HG03571 (cell line): ENCODE results near the gene GP1BA.

Experiments used
- ATAC-seq: cut with Tn5 transposase; IDR thresholded peaks from one replicate; pipeline ENCODE4 v1.9.1; 2021; ENCODE audit not compliant: unreplicated experiment

GP1BA gene

DNA sequence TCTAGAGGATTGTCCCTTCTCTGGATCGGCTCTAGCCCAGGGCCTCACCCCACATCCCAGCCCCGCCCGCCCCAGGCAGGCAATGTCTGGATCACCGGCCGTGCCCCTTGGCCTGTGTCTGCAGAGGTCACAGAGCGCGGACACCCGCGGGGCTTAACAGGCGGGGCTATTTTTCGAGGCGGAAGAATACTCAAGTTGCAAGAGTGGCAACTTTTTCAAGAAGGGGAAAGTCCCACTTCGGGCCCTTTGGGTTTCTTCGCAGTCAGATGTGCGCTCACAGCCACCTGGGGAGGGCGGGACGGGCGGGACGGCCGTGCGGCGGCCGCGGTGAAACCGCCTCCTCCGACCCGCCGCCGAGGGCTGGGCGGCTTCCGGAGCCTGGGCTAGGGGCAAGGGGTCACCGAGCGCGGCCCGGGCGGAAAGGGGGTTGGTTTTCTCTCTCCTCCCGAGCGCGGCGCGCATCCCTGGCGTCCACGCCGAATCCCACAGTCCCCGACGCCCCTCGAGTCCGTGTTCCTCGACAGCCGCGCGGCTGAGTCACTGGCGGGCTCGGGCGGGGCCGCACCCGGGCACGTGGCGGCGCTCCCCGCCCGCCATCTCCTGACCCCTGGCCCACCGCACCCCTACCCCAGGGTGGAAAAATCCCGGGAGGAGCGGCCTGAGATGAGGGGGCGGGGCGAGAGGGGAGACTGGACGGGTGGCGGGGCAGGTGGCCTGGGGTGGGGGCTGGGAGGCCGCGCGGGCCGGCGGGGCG, 17.4 kb downstream of the GP1BA start:
- no peak for ATAC-seq

DNA sequence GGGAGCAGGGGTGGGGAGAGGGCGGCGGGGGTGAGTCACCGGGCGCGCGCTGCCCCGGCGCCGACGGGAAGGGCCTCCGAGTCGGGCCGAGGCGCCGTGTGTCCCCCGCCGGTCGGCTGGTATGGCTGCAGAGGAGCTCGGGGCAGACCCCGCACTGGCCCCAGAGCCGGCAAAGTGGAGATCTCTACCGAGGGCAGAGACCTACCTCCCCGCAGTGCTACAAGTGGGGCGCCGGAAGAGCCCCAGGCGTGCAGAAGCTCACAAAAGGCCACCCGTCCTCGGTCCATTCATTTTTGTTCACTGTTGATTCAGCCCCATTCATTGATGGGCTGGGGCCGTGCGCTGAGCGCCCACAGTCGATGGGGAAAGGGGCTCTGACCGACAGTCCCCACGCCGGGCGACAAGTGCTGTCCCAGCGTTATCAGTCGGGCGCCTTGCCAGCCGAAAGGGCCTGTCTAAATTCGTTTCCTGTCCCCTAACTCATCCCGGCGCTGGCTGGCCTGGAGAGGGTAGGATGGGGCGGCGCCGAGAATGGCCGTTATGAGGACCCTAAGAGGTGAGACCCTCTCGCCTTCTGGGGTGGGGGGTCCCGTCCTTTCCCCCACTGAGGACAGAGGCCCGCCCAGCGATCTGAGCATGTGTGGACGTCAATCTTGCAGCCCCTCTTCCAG, 18.1 kb downstream of the GP1BA start:
- no peak for ATAC-seq

DNA sequence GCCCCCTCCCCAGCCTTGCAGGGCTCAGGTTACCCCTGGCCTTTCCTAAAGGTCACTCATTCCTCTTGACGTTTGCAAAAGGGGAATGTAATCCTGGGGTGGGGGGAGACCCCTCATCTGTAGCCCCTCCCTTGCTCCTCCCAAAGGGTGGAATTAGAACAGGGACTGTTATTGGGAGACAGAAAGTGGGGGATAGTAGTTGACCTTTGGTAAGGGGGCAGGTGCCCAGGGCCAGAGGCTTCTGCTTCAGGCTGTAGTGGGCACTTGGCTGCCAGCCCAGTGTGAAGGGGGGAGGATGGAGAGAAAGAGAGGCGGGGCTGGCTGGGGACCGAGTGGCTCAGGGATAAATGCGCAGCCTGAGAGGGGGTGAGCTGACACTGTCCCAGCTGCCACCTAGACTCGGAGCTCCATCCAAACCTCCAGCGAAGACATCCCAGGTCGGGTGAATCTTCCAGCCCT, 18.7 kb downstream of the GP1BA start, which contains the start of gene ENO3:
Gene ENO3, plus strand, starts transcription at position 374 of the 459 bp plus-strand sequence. CDS start 711 bp downstream, outside the sequence.
- no peak for ATAC-seq

DNA sequence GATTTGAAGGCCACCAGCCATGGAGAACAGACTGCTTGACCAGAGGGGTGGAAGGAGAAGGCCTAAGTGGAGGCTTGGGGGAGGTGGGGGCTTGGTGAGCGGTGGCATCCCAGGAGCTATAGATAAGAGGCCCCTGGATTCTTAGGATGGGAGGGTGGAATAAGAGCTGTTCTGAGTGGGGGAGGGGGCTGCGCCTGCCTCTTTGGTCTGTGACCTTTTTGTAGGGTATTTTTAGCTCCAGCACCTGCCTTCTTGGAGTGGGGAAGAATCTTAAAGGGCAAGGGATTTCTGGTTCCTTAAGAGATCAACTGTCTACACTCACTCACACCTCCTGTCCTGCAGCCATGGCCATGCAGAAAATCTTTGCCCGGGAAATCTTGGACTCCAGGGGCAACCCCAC, 19.4 kb downstream of the GP1BA start:
- ATAC-seq: no peak

DNA sequence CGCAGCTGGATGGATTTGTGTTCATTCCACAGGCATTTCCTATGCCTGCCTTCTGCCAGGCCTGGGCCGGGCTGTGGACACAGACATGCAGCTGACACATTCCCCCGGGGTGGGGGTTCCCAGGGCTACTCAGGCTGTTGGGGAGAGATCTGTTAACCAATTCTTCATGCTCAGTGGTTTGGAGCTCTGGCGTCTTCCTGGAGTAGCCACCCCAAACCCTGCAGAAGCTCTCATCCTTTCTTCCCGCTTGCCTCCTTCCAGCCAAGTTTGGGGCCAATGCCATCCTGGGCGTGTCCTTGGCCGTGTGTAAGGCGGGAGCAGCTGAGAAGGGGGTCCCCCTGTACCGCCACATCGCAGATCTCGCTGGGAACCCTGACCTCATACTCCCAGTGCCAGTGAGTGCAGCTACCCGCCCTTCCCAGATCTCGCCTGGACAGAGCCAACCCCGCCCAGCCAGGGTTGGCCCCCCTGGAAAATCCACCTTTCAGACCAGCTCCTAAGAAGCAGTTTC, 21.4 kb downstream of the GP1BA start:
- ATAC-seq: no peak

DNA sequence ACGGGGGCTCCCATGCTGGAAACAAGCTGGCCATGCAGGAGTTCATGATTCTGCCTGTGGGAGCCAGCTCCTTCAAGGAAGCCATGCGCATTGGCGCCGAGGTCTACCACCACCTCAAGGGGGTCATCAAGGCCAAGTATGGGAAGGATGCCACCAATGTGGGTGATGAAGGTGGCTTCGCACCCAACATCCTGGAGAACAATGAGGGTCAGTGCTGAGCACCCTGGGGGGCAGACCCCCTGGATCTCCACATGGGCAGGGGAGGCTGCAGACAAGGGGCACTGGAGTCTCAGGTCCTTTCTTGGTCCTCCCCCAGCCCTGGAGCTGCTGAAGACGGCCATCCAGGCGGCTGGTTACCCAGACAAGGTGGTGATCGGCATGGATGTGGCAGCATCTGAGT, 23.0 kb downstream of the GP1BA start:
- ATAC-seq: no peak

DNA sequence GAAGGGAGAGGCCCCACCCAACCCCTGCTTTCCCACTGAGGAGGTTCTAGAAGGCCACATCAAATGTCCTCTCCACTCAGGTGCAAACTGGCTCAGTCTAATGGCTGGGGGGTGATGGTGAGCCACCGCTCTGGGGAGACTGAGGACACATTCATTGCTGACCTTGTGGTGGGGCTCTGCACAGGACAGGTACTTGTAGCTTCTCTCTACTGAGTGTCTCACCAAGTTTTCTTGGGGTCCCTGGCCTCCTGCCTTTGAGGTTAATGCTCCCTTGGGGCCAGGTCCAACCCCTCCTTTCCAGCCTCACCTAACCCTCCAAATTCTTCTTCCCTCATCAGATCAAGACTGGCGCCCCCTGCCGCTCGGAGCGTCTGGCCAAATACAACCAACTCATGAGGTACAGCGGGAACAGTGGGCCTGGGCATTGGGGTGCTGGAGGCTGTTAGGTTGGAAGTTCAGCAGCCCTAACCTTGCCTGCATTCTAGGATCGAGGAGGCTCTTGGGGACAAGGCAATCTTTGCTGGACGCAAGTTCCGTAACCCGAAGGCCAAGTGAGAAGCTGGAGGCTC, 24.5 kb downstream of the GP1BA start:
- no peak for ATAC-seq

DNA sequence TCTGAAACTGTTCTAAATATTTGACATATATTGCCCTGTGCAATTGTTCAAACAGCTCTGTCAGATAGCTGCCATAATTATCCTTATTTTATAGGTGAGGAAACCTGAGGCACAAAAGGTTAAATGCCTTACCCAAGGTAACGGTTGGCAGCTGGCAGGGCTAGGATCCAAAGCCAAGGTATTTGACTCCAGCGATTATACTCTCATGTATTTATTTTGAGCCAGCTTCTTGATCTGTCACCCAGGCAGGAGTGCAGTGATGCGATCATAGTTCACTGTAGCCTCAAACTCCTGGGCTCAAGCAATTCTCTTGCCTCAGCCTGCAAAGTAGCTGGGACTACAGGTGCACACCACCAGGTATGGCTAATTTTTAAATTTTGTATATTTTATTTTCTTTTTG, 26.0 kb downstream of the GP1BA start:
- ATAC-seq: no peak

DNA sequence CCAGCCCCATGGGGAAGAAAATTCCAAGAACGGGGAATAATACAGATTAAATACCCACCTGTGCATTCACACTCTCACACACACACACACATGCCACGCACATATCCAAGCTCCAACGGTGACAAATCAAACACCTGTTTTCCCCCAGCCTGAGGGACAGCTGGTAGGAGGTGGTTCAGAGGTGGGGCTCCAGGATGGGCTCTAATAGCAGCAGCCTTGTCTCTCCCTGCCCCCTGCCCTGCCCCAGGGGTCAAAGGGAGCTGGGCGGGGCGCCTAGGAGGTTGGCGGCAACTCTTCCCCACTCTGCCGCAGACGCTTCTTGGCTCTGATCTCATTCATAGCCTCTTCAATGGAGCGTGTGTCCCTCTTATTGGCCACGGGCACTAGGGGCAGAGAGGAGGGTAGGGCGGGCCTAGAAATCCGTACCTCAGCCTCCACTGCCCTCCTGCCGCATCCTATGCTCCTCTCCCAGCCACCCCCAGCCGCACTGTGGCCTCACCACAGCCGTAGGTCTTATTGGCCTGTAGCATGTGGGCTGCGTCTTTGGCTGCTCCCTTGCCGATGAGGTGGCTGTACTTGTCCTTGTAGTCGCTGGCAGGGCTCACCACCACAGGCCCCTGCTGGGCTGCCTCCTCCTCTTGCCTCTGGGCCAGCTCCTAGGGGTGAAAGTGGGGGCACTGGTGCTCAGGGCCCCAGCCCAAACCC, 27.3 kb downstream of the GP1BA start:
- no peak for ATAC-seq

DNA sequence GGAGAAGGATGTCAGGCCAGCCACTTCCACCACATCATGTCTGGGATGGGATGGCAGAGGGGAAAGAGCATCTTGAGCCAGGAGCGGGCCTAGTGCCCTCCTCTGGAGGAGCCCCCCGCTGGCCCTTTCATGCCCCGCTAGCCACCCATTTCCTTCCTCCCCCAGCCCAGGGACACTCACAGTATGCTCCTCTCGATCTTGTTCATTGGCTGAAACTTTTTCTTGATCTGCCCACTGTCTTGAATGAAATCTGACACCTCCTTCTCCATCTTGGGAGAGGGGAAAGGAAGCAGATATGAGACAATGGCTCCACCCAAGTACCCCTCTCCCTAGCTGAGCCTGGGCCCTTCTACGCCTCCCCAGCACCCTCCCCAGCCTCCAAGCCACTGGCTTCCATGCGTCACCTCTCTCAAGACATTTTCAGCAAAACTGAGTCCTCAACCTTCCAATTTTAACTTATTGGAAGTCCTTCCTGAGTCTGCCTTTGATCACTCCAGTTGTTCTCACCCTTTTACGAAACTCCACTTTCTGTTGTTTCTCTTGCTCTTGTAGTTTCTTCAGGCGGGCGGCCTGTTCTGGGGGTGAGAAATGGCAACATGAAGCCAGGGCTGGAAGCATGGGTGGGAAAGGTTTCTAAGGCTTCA, 28.3 kb downstream of the GP1BA start:
- ATAC-seq: no peak

DNA sequence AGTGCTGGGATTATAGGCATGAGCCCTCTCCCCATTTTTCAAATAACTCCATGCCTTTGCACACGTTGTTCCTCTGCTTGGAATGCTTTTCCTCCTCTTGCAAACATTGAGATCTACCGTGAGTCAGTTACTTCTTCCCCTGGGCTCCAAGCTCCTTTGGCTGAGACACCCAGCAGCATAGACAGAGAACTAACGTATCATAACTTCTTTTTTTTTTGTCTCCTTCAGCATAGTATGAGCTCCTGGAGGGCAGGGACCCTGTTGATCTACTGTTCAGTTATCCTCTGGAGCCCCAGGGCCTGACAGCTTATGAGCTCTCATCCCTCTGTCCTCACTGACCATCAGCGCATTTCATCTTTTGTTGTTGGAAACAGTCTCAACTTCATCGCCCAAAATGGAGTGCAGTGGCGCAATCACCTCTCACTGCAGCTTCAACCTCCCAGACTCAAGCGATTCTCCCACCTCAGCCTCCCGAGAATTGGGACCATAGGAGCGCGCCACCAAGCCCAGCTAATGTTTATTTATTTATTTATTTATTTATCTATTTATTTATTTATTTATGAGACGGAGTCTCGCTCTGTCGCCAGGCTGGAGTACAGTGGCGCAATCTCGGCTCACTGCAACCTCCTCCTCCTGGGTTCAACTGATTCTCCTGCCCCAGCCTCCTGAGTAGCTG, 33.4 kb downstream of the GP1BA start:
- ATAC-seq: no peak

DNA sequence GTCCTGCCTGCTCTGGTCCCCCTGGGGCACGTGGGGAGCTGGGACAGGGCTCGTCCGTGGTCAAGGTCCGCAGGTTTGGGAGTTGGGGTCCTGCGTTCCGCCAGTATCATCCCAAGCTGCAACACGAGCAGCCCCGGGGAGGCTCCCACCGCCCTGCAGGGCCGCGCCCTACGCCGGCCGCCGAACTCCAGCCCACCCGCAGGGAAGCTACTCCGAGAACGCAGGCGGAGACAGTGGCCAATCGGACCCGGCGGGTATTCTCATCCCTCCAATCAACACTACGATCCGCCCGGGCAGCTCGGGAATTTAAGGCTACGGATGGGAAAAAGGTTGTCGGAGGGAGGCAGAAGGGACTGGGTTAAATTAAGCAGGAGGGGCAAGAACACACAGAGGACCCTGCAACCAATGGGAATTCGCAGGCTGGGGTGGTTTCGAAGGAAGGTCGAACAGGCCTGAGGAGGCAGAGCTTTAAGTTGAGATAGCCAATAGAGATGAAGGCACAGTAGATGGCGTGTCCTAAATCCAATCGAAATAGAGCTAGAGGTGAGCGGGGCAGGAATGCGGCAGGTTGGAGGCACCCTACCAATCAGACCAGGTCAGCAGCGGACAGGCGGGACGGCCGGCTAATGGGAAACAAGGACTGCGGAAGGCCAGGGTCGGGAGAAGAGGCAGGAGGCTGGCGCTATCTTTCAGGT, 34.9 kb downstream of the GP1BA start:
- ATAC-seq: peak; percentile 81

DNA sequence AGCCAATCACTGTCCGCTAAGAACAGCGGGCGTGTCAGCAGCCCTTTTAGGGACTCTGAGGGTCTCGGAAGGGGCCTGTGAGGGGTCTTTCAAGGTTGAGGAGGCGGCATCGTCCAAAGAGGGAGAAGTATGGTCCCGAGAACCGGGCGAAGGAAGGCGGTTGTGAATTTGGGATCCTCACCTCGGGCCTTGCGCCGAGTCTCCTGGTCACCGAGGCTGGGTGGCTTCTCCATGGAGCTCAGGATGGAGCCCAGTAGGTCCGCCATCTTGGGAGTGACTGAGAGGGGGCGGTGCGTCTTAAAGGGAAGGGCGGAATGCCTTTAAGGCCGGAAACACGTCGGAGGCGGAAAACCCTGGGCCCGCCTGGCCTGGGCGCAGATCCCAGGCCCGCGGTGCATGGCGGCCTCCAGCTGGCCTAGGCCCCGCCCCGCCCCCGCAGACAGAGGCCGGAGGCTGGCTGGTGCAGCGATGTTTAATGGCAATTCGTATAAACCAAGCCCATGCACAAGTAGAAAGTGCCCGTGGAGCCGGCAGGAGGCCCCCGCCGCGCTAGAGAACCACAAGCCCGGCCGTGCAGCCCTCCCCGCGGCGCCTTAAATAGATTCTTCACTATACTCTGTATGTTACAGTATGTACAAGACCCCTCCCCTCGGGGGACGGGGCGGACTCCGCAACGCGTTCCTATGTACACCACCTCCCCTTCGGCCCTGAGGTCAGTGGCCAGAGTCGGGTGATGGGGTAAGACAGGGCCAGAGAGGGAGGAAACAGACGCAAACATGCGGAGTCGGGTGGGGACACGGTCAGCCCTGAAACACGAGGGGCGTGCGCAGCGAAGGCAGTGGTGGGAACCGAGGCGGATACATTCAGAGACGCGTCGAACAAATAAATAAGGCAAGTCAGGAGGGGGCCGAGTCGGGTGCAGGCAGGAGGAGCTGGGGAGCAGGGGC, 35.7 kb downstream of the GP1BA start, which contains the start of gene SPAG7:
Gene SPAG7, minus strand, starts transcription at position 279 of the 947 bp plus-strand sequence. Its CDS starts 13 bp downstream, at position 266.
- peak; percentile 44 for ATAC-seq

DNA sequence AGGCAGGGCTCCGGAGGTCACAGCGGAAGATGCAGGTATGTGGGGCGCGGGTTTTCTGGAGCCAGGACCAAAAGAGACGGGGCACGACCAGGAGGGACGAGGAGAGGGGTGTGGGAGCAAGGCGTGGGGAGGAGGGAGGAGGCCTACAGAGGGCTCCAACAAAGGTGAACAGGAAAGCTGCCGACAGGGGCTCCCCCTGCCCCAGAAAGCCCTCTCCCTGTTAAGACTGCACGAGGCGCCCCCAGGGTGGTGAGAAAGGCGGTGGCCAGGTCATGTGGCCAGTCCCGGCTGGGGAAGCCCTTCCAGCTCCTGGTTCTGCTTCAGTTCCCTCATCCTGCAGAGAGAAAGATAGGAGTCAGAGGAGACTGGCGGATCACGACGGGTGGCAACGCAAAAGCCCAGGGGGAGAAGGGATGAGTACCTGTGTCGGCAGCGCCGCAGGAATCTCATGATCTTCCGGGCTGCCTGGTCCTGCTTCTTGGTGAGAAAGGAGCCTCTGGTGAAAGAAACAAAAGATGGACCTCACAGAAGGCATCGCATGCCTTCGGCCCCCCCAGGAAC, 36.5 kb downstream of the GP1BA start:
- ATAC-seq: no peak

DNA sequence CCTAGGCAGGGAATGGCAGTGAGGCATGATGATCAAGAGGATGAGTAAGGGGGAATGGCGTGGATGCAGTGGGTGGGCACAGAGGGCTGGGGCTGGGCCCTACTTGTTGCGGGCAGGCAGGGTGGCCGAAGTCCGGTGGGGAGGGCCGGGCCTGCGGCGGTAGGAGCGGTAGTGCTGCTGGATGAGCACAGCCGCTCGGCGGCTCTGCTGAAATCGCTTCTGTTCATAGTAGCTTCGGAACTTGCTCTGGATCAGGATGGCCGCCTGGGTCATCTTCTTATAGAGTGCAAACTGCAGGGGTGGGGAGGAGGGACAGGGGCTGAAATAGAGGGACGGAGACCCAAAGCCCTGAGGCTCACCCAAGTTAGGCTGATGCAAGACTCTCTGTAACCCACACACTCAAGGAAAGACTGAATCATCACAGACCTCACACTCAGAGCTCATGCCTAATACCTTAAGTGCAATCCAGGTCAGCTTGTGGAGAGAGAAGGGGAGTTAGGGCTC, 37.0 kb downstream of the GP1BA start:
- ATAC-seq: no peak

DNA sequence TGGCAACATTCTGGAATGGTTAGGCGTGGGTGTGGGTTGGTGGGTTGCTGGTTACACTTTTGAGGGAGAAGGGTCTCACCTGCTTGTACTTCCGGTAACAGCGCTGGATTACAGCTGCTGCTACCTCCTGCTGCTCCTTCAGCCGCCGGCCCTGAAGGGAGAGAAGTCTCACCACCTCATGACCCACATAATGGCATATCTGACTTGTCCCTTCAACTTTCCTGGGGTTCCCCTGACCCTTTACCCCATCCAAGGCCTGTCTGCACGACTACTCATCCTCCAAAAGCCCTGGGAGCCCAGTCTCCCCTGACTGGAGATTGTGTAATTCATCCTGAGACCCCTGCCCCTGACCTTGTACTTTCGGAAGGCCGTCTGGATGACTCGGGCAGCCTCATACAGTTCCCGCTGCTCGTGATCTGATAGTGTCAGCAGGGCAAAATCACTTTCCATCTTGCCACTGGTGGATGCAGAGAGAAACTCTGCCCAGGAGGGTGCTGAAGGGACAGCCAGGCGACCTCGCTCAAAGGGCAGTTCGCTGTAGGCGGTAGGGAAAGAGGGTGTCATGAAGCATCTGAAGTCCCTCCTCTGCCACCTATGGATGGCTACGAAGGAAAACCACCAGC, 37.6 kb downstream of the GP1BA start:
- no peak for ATAC-seq

DNA sequence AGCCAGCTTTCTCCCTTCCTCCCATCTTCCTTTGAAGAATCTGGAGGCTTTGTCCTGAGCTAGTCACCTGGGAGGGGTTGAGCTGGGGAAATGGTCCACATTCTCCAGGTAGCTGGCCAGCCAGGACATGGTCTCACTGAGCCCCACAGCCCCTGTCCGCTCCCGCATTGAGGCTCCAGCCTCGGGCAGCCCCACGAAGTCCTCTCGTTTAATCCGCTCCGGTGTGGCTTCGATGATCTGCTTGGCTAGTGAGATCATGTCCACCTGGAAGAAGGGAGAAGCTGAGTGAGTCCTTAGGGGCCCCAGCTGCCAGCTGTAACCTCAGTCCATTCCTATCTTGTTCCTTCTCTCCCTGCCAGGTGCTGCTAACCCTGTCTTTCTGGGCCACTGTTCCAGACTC, 38.2 kb downstream of the GP1BA start:
- ATAC-seq: no peak
